GM11168 (cell line): Measurements from ENCODE around the gene ERI2.
"Not testable (repeated sequence)": the region's sequence is repeated elsewhere in the genome, so short reads cannot be mapped to it uniquely, and the experiment has no call there.

Experiments
- in situ Hi-C: fragments of 300-500 bp; cut with MboI; formaldehyde crosslinking; loops from one replicate; pipeline ENCODE4 v1.12.0; 2022; ENCODE audit warnings: low sequenced_read_pairs; ENCODE audit not compliant: unreplicated experiment

The ERI2 gene

GRCh38 chr16:20821682-20822081 is 15.4 kb upstream of the ERI2 start:
- in situ Hi-C loops = no loop called here

DNA sequence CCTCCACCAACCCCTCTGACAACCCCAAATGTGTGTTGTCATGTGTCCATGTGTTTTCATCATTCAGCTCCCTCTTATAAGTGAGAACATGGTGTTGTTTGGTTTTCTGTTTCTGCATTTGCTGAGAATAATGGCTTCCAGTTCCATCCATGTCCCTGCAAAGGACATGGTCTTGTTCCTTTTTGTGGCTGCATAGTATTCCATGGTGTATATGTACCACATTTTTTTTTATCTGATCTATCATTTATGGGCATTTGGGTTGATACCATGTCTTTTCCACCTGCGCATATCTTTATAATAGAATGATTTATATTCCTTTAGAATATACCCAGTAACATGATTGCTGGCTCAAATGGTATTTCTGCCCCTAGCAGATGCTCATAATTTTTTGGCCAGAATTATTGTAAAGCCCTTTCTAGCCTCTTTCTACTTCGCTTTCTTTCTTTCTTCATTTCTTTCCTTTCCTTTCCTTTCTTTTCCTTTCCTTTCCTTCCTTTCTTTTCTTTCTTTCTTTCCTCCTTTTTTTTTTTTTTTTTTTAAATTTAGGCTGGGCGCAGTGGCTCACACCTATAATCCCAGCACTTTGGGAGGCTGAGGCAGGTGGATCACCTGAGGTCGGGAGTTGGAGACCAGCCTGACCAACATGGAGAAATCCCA is 12.8 kb upstream of the ERI2 start:
- in situ Hi-C loops = no loop called here

GRCh38 chr16:20814784-20815183 is 8.5 kb upstream of the ERI2 start:
- in situ Hi-C loops = no loop called here

GRCh38 chr16:20812510-20812909 is 6.2 kb upstream of the ERI2 start:
- in situ Hi-C loops = no loop called here

- in situ Hi-C loops = no loop called here
Observed at GRCh38 chr16:20811889-20812439, 5.7 kb upstream of the ERI2 start.

- in situ Hi-C loops = no loop called here
Observed at GRCh38 chr16:20807862-20808261, 1.6 kb upstream of the ERI2 start.

- in situ Hi-C loops = not testable (repeated sequence)
Observed at GRCh38 chr16:20805684-20806167, 546 bp downstream of the ERI2 start.

DNA sequence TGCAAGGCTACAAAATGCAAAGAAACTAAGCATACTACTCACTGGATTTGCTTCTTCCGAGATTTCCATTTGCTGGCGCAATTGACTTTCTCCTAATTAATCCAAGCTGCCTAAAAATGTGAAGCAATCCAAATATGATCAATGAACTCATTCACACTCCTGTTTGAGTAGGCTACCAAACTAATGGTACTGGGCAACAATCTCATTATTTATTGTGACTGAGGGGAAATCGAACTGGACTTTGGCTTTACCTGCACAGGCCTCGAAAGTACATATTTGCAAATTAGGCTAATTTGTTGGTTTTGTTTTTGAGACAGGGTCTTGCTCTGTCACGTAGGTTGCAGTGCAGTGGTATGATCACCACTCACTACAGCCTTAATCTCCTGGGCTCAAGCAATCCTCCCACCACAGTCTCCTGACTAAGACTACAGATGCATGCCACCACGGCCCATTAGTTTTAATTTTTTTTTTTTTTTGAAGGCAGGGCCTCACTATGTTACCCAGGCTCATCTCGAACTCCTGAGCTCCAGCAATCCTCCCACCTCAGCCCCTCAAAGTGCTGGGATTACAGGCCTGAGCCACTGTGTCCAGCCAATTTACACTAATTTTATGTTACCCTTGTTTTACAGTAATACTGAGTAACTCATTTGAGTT is 2.6 kb downstream of the ERI2 start:
- in situ Hi-C loops = no loop called here

- in situ Hi-C loops = no loop called here
Observed at GRCh38 chr16:20803192-20803560, 3.1 kb downstream of the ERI2 start.

DNA sequence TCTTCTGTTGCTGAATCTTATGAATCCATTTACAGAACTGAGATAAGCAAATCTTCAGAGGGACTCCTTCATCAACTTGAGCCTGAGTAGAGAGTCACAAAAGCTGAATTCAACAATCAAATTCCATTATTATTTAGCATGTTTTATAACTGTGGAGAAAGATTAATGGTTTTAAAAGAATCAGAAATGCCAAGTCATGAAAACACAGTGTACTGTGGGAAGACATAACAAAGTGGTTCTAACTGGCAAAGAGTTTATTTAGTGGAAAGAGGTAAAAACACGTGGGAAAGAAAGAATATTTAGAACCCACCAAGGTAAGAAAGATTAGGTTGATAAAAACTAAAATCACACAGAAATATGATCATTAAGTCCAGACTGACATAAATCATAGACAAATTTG is 5.0 kb downstream of the ERI2 start:
- in situ Hi-C loops = no loop called here

GRCh38 chr16:20799599-20799998 is 6.7 kb downstream of the ERI2 start:
- in situ Hi-C loops = no loop called here

DNA sequence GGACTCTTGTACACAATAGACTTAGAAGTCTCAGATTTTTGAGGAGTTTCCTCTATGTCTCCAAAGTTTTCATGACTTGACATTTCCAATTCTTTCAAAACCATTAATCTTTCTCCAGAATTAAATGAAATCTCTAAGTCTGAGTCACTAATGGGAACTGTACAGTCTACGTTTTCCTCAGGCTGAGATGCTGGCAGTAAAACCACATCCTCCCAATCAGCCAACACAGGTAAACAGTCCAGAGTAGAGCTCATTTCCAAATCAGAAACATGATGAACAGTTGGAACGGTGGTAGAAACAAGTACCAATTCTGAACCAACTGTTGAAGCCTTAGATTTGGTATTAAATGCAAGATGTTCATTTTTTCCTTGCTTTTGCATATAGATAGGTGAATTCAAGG is 7.9 kb downstream of the ERI2 start:
- in situ Hi-C loops = no loop called here

DNA sequence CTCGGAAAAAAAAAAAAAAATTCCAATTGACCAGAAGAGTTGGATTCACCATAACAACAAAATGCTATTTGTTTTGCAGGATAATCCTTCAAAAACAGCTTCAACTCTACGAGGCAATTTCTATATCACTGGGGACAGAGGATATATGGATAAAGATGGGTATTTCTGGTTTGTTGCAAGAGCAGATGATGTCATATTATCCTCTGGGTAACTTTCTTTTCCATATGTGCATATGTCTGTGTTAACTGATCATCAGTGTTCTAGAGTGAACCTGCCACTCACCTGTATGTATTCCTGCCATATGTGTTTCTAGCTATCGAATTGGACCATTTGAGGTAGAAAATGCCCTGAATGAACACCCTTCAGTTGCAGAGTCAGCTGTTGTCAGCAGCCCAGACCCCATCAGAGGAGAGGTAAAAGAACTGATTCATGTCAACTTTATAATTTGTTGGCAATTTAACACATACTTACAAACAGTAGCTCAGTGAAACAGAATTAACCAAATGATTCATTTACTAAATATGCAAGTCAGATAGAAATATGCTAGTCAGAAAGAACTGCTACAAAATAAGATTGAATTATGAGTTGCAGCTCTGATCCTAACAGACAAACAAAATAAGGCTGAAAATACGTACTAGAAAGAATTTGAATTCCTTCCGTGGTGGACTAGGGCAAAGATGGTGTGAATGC is 14.2 kb downstream of the ERI2 start:
- in situ Hi-C loops = no loop called here

- in situ Hi-C loops = no loop called here
Observed at GRCh38 chr16:20789130-20789529, 17.1 kb downstream of the ERI2 start.

GRCh38 chr16:20784204-20784603 is 22.1 kb downstream of the ERI2 start:
- in situ Hi-C loops = no loop called here

DNA sequence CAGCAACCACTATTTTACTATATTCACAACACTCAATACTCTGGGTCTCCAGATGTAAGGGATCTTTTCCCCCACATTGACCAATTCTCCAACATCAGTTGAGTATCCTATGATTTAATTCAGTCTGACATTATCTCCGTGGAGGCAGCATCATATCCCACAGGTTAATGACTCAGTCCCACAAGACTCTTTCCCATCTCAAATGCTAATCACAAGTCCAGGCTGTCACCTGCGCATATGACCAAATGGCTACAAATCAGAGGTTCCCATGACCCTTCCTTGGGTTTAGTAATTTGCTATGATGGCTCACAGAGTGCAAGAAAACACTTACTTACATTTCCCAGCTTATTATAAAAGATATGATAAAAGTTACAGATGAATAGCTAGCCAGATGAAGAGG is 23.8 kb downstream of the ERI2 start:
- in situ Hi-C loops = no loop called here

DNA sequence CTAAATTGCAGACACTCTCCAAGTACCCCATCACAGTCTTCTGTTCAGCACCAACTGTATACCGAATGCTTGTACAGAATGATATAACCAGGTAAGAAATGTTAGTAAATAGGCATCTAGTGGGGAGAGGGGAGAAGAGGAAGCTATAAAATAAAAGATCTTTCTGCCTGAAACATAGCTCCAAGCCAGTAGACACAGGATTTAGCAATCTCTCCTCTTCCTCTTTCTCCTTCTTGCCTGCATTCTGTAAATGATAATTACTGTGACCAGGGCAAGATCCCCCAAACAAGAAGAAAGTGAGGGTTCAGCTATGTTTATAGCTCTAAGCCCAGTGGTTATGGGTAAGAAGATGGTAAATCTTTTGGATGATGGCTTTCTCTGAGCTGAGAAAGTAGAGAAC is 24.6 kb downstream of the ERI2 start:
- in situ Hi-C loops = no loop called here

DNA sequence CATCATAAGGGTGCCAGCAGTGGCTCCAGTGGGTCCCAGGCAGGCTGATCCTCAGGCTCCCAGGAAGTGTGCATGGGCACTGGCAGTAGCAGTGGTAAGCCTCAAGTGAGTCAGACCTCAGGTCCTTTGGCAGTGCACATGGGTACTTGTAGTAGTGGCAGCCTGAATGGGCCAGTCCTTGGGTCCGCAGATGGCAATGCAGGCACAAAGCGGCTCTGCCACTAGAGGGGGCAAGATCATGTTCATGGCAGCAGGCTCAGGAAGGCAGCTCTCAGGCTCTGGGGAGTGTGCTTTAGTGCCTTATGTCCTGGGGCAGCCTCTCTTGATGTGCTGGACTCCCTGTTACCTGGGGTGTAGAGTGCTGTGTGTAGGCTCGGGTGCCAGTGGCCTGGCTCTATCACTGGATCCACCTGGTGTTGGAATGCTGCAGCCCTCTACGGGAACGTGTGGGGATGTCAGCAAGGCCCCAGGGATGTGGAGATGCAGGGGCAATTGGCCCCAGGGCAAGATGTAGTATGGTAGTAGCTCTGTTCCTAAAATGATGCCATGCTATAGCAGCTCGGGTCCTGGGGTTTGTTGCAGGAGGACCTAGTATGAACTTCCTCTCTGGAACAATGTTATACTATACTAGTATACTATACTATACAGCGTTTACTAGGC is 31.4 kb downstream of the ERI2 start:
- in situ Hi-C loops = no loop called here

- in situ Hi-C loops = no loop called here
Observed at GRCh38 chr16:20773679-20774078, 32.6 kb downstream of the ERI2 start.

DNA sequence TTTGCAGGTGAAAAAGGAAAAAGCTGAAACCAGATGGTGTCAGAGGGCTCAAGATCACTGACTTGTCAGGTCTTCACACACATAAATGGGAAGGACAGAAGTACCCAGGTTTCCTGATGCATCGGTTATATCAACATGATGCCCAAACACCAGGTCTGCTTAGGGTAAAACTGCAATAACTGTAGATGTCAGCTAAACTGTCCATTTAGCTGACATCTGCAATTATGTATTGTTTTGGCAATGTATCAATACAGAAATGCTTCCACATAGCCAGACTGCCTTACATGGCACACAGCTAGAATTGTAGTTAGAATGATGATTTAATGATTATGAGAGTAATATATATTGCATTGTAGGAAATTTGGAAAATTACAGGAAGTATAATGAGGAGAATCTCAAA is 37.5 kb downstream of the ERI2 start:
- in situ Hi-C loops = no loop called here

DNA sequence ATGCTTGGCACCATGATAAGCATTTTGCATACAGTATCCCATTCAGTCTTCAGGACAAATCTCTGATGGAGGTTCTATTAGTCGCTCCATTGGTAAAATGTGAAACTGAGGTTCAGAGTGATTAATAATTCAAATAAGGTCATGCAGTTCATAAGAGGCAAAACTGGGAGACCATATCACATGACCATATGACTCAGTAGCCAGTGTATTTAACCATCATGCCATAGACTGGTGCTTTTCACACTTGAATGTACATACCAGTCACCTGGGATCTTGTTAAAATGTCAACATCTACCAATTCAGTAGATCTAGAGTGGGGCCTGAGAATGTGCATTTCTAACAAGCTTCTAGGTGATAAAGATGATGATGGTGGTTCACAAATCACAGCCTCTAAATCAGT is 38.2 kb downstream of the ERI2 start:
- in situ Hi-C loops = no loop called here
